Right lobe of liver (tissue), 6 donors: ENCODE data around the gene TRPV2. TPM values are rescaled to one million over a fixed set of nuclear protein-coding genes. Genes with fewer than 3 reads are reported as not detected.
A peak's percentile ranks its signal among the peaks of the same experiment; 100 is the strongest.
"Not testable (repeated sequence)": the region's sequence is repeated elsewhere in the genome, so short reads cannot be mapped to it uniquely, and the experiment has no call there.

Source experiments
- ATAC-seq, 4 donors: fragments of 200-7000 bp; cut with Tn5 transposase; one replicate each; pipeline ENCODE4 v1.9.1; 2020; ENCODE audit warnings: mild to moderate bottlenecking in 4 of 4, moderate library complexity in 4 of 4
- DNase-seq, 3 donors: peaks; one replicate each; pipeline ENCODE4 v3.0.0-alpha.2; 2020
- H3K27ac ChIP-seq, 3 donors: fragments of 200-600 bp; one replicate each; pipeline ENCODE4 v1.8.0; 2022
- H3K27me3 ChIP-seq, 2 donors: fragments of 200-600 bp; one replicate each; pipeline ENCODE4 v1.8.0; 2022
- H3K36me3 ChIP-seq, 4 donors: fragments of 200-600 bp; sonication (generic) in 1 of 4; one replicate each; pipeline versions ENCODE4 v1.5.1 to v1.8.0; 2017 to 2022; ENCODE audit warnings: control low read depth in 1 of 4
- H3K4me1 ChIP-seq, 4 donors: fragments of 200-600 bp; sonication (generic) in 1 of 4; one replicate each; pipeline versions ENCODE4 v1.5.1 to v1.8.0; 2017 to 2022; ENCODE audit warnings: control low read depth in 1 of 4
- H3K4me3 ChIP-seq, 3 donors: fragments of 200-600 bp; one replicate each; pipeline ENCODE4 v1.8.0; 2022
- H3K9me3 ChIP-seq, 4 donors: fragments of 200-600 bp; sonication (generic) in 1 of 4; one replicate each; pipeline versions ENCODE4 v1.5.1 to v1.8.0; 2017 to 2022; ENCODE audit warnings: control low read depth in 1 of 4
- POLR2A ChIP-seq: fragments of 450-650 bp; IDR thresholded peaks from one replicate; pipeline ENCODE4 v1.6.1; 2017; ENCODE audit warnings: antibody characterized with exemption, mild to moderate bottlenecking
- WGBS: methylation state at CpG from one replicate; pipeline ENCODE4 v1.1.6; 2018; ENCODE audit warnings: low coverage, low lambda C conversion rate; ENCODE audit not compliant: insufficient coverage; ENCODE audit errors: missing lambda C conversion rate; 5-methylcytosine and 5-hydroxymethylcytosine counted together
- intact Hi-C, 2 donors: fragments of 100-400 bp; cut with DNase I; formaldehyde crosslinking; loops; one replicate each; pipeline versions ENCODE4 v1.11.2 to v1.14.1; 2022
- total RNA-seq, 6 experiments: library from RNA; depleted of rRNA in 2 of 6; stranded (reverse); fragments of >200 nt in 2 of 6; fragmentation: NEBNext Ultra II Directional in 3 of 6; extraction: Animal tissue kit (Norgen Biotek cat#: 25700) in 3 of 6; gene quantifications; one replicate each; pipeline versions ENCODE4 v1.1.0 to v1.2.4, GENCODE V29; 2016 to 2023
- TF ChIP-seq, protein P1 (sequence below), 4 donors: fragments of 200-600 bp in 3 of 4; fragments of 450-650 bp in 1 of 4; IDR thresholded peaks; one replicate each; pipeline versions ENCODE4 v1.5.1 to v1.8.0; 2016 to 2022; ENCODE audit warnings: antibody characterized with exemption in 4 of 4, mild to moderate bottlenecking in 2 of 4
- donor health status: DM: no; HTN: yes; CAD: no.
- donor health status: DM: no; HTN: no; CAD: no.
- donor health status: DM: no; HTN: no; CAD: no.
- donor health status: DM: no; HTN: yes; CAD: no.
- donor health status: DM: no; HTN: yes; CAD: no.

The TRPV2 gene
- total RNA-seq, 6 experiments from 2014 or later: 3.3 to 8.2 (median 4.8) TPM

- no peak for TF ChIP-seq POLR2A
- TF ChIP-seq, protein P1, sequence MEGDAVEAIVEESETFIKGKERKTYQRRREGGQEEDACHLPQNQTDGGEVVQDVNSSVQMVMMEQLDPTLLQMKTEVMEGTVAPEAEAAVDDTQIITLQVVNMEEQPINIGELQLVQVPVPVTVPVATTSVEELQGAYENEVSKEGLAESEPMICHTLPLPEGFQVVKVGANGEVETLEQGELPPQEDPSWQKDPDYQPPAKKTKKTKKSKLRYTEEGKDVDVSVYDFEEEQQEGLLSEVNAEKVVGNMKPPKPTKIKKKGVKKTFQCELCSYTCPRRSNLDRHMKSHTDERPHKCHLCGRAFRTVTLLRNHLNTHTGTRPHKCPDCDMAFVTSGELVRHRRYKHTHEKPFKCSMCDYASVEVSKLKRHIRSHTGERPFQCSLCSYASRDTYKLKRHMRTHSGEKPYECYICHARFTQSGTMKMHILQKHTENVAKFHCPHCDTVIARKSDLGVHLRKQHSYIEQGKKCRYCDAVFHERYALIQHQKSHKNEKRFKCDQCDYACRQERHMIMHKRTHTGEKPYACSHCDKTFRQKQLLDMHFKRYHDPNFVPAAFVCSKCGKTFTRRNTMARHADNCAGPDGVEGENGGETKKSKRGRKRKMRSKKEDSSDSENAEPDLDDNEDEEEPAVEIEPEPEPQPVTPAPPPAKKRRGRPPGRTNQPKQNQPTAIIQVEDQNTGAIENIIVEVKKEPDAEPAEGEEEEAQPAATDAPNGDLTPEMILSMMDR (IDR thresholded peaks at IDR 0.05): no peak
- 48% methylated on average over 4 of the region's 4 CpGs for WGBS
- no peak for DNase-seq
- peak overlapping the region in 2 of 3 donors; percentile 96 to 100 for H3K27ac ChIP-seq
- H3K27me3 ChIP-seq: no peaks in the 10 kb centered on the region
- ATAC-seq: no peak
- H3K36me3 ChIP-seq: peaks cover 4 to 18% (median 12%) of the 10 kb centered on the region in 4 donors
- peak overlapping the region; percentile 1 to 74 (median 71) for H3K4me3 ChIP-seq
- H3K9me3 ChIP-seq: no peaks in the 10 kb centered on the region
- intact Hi-C loops: no loop called here
- H3K4me1 ChIP-seq: peaks cover 0 to 33% (median 0%) of the 10 kb centered on the region in 4 donors
Observed at GRCh38 chr17:16383216-16383615, 32.2 kb upstream of the TRPV2 start.

DNA sequence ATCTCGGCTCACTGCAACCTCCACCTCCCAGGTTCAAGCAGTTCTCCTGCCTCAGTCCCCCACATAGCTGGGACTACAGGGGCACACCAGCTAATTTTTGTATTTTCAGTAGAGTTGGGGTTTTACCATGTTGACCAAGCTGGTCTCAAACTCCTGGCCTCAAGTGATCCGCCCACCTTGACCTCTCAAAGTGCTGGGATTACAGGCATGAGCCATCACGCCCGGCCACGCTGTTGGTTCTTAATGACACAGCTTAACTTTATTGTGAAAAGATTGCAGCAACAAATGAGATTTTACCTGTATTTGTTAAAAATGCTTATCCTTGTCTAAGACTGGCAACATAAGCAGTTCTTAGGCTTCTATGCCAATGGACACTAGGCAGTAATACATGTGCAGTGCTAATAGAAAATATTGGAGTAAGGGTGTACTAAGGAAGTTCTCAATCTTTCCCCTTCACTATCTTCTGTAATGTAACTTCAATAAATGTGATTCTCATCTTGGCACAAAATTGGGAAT, 31.5 kb upstream of the TRPV2 start:
- no peaks in the 10 kb centered on the region for H3K9me3 ChIP-seq
- H3K4me1 ChIP-seq: peaks cover 0 to 28% (median 0%) of the 10 kb centered on the region in 4 donors
- peak overlapping the region in 2 of 3 donors; percentile 56 to 100 for H3K27ac ChIP-seq
- no peak for TF ChIP-seq POLR2A
- TF ChIP-seq, protein P1 (IDR thresholded peaks at IDR 0.05): no peak
- peak overlapping the region in 2 of 3 donors; percentile 71 to 74 for H3K4me3 ChIP-seq
- 43% methylated on average over 3 of the region's 5 CpGs for WGBS
- no peak for DNase-seq
- no peaks in the 10 kb centered on the region for H3K27me3 ChIP-seq
- intact Hi-C loops: no loop called here
- ATAC-seq: no peak
- peaks cover 4 to 18% (median 12%) of the 10 kb centered on the region in 4 donors for H3K36me3 ChIP-seq

- peaks cover 0 to 26% (median 0%) of the 10 kb centered on the region in 4 donors for H3K4me1 ChIP-seq
- ATAC-seq (no peak), DNase-seq (no peak)
- H3K27me3 ChIP-seq: no peaks in the 10 kb centered on the region
- WGBS: 64% methylated on average over 4 of the region's 5 CpGs
- TF ChIP-seq, protein P1 (IDR thresholded peaks at IDR 0.05): no peak
- no peak for TF ChIP-seq POLR2A
- intact Hi-C loops: no loop called here
- H3K9me3 ChIP-seq: no peaks in the 10 kb centered on the region
- peak overlapping the region; percentile 56 to 100 (median 76) for H3K27ac ChIP-seq
- no peak overlapping the region for H3K4me3 ChIP-seq
- peaks cover 4 to 18% (median 12%) of the 10 kb centered on the region in 4 donors for H3K36me3 ChIP-seq
Observed at GRCh38 chr17:16384557-16384956, 30.8 kb upstream of the TRPV2 start.

- H3K9me3 ChIP-seq, DNase-seq, intact Hi-C loops, H3K27me3 ChIP-seq, ATAC-seq: not testable (repeated sequence)
- 54% methylated on average over 21 of the region's 23 CpGs for WGBS
- Histone ChIP-seq H3K4me1 (peaks cover 0 to 26% (median 0%) of the 10 kb centered on the region in 4 donors), H3K4me3 (peak overlapping the region in 2 of 3 donors; percentile 20 to 51), H3K36me3 (peaks cover 4 to 18% (median 12%) of the 10 kb centered on the region in 4 donors), H3K27ac (peak overlapping the region; percentile 76 to 100 (median 86))
Observed at GRCh38 chr17:16386126-16386507, 29.3 kb upstream of the TRPV2 start.

- 83% methylated on average over 1 of the region's 13 CpGs for WGBS
- Histone ChIP-seq H3K36me3 (no peaks in the 10 kb centered on the region), H3K9me3 (no peaks in the 10 kb centered on the region), H3K27ac (no peak overlapping the region), H3K27me3 (no peaks in the 10 kb centered on the region), H3K4me1 (peaks cover 0 to 15% (median 0%) of the 10 kb centered on the region in 4 donors), H3K4me3 (no peak overlapping the region)
- TF ChIP-seq, protein P1 (IDR thresholded peaks at IDR 0.05): no peak
- no peak for TF ChIP-seq POLR2A
- intact Hi-C loops: no loop called here
- DNase-seq (no peak), ATAC-seq (no peak)
Observed at GRCh38 chr17:16391451-16391850, 23.9 kb upstream of the TRPV2 start.

GRCh38 chr17:16392491-16392890, 22.9 kb upstream of the TRPV2 start:
- peaks cover 0 to 22% (median 2%) of the 10 kb centered on the region in 4 donors for H3K4me1 ChIP-seq
- H3K36me3 ChIP-seq, intact Hi-C loops, ATAC-seq, H3K27ac ChIP-seq, DNase-seq, H3K9me3 ChIP-seq, H3K27me3 ChIP-seq, H3K4me3 ChIP-seq: not testable (repeated sequence)
- 76% methylated on average over 7 of the region's 11 CpGs for WGBS

GRCh38 chr17:16395887-16396286, 19.5 kb upstream of the TRPV2 start:
- WGBS: 40% methylated on average over 1 of the region's 4 CpGs

DNA sequence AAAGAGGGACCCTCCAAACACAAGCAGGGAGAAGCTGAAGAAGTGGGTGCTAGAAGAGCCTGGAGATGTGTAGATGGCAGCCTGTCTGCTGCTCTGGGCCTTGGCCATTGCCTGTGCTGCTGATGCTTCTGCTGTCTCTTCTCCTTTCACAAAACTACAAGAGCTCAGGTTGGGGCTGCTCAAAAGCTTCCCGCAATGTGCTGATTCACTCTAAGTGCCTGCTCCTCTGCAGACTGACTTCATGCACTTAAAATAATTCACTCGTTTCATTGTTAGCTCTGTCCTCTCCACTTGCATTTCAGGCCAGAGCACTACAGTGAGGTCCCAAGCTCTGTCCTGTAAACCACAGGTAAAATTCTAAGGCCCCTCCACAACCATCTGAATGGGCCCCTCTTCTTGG, 18.7 kb upstream of the TRPV2 start:
- H3K9me3 ChIP-seq, H3K27me3 ChIP-seq, ATAC-seq, DNase-seq, intact Hi-C loops, H3K36me3 ChIP-seq, H3K4me3 ChIP-seq: not testable (repeated sequence)
- WGBS: no CpG with 5 or more reads among the region's 2 CpGs
- Histone ChIP-seq H3K4me1 (peaks cover 0 to 44% (median 16%) of the 10 kb centered on the region in 4 donors), H3K27ac (peak overlapping the region in 2 of 3 donors; percentile 85 to 95)

More at GRCh38 chr17:16395887-16396286, 19.5 kb upstream of the TRPV2 start:
- H3K27me3 ChIP-seq, H3K9me3 ChIP-seq, intact Hi-C loops, H3K36me3 ChIP-seq, DNase-seq, H3K4me3 ChIP-seq, ATAC-seq: not testable (repeated sequence)
- Histone ChIP-seq H3K27ac (peak overlapping the region in 2 of 3 donors; percentile 85 to 95), H3K4me1 (peaks cover 0 to 44% (median 15%) of the 10 kb centered on the region in 4 donors)
